Islet precursor cell (in vitro differentiated cells): Measurements from ENCODE around the gene MEIS2.
A peak's percentile ranks its signal among the peaks of the same experiment; 100 is the strongest.

Experiments
- DNase-seq: peaks from one replicate; pipeline ENCODE4 v3.0.0-alpha.2; 2018

MEIS2 gene

DNA sequence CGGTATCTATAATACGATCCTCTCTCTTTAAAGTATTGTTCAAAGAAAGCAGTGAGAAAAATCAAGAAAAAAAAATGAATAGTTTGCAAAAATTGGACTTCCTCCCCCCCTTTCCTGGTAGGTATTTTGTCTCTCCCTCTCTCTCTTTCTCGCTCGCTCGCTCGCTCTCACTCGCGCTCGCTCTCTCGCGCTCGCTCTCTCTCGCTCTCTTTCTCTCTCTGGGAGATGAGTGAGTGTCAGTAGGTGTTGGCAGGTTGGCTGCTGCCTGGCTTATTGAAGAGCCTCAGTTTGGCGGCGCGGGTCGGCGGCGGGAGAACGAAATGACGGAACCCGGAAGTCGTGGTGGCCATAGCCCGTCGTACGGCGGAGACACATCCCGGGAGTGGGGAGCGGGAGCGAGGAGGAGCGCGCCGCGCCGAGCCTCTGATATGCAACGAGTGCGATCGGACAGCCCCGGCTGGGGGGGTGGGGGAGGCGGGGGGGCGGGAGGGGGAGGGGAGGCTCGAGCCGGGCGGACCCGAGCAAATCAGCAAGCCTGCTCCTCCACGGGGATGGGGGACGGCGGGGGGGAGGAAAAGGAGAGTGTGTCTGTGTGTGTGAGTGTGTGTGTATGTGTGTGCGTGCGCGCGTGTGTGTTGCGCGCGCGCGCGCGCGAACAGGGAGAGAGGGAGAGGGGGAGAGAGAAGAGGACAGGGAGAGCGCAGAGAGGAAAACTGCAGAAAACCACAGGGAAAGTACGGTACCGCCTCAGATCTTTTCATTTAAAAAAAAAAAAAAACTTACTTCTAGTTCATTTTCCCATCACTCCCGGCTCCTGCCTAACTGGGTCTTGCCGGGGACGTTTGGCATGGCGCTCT, at the start of gene MEIS2:
TSS of gene MEIS2 (minus strand) at position 441 of the 857 bp plus-strand sequence. CDS start 1,083 bp downstream, outside the sequence.
- DNase-seq, result peak; percentile 94

- no peak for DNase-seq
Measured at GRCh38 chr15:37149146-37149545, 48.8 kb upstream of the MEIS2 start.

GRCh38 chr15:37148714-37149113, 48.4 kb upstream of the MEIS2 start:
- DNase-seq, result no peak

DNA sequence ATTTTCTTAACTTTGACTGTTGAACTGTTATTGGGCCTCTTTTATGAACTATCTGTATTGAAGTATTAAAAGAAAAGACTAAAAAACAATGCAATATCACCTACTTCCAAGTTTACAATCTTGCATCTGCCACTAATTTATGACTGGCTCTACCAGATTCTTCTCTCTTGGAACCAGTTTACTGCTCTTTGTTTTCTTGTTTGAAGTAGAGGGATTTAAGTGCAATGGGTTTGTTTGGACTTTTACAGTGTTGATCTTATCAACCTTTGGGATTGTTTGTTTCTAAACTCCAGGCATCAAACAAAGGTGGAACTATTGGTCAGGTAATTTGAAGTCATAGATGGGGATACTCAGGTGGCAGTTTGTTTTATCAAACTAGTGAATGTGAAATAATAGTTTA, 43.0 kb upstream of the MEIS2 start:
- DNase-seq, result no peak

DNA sequence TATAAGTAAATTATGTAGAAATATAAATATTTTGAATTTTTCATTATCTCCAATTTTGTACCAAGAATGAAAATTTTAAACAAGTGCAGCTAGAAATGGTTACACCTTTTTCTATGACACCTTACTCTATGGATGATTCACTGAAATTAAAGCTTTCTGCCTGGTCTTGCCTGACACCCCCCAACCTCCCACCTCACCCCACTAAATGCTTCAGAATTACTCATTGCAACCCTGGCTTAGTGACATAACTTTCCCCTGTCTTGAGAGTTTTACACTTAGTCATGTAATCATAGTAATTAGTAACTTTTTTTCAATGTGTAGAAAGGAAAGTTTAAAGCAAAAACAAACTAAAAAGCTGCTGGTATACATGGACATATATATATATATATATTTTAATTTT, 42.0 kb upstream of the MEIS2 start:
- no peak for DNase-seq

- no peak for DNase-seq
Measured at GRCh38 chr15:37140531-37141058, 40.2 kb upstream of the MEIS2 start.

DNA sequence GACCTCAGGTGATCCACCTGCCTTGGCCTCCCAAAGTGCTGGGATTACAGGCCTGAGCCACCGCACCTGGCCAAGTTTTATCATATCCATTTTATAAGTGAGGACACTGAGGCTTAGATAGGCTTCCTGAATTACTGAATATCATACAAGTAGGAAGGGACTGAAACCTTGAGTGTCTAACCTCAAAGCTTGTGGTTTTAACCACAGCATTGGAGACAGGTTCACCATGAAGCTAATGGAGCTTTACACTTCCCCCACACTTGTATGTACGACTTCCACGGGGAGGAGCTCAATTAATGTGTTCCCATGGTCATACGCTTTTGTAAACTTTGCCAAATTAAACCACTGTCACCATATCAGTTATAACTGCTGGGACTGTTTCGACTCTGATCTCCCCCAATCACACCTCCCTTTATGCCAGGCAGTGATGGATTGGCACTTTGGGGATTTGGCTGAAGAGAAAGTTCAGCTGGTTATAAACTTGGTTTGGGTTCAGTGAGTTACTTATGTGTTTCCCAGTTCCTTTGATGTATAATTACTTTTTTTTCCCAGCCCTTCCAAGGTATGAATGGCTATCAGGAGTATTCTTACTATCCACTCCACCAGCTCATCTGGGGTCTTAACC, 38.4 kb upstream of the MEIS2 start:
- DNase-seq, result no peak

- DNase-seq, result no peak
Measured at GRCh38 chr15:37137221-37137620, 36.9 kb upstream of the MEIS2 start.

GRCh38 chr15:37136666-37137065, 36.3 kb upstream of the MEIS2 start:
- no peak for DNase-seq

- DNase-seq, result peak; percentile 57
Measured at GRCh38 chr15:37135225-37135624, 34.9 kb upstream of the MEIS2 start.

DNA sequence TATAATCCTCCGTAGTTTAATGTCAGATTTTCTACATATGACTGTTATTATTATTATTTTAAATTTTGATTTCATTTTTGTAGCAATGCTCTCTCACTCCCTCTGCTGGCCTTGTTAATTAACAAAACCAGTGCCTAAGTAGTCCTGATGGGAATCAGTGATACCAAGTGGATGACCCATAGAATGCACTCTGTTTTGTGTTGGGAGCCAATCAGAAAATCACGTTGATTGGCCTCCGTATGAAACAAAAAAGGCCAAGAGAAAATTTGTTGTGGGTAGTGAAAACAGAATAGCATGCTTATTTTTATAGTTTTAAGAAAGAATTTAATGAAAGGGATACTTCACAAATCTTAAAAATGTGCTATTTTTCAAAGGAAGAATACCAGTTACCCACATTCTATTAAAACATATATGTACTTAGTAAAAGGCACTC, 34.4 kb upstream of the MEIS2 start:
- no peak for DNase-seq

DNA sequence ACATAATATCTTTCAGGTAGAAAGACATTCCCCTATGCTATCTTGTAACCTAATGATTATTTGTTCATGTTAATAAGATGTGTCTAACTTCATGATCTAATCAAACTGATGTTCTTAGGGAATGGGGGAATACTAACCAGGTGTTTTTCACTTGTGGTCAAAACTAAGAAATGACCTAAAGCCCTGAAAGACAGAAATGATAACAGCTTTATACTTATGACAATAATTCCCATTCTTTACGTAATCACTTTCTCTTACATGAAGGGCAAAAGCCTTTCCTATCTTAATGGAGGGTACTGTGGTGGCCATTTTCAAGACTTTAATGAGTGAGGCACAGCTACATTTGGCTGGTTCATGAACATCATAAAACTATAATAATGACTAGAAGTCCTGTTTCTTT, 33.9 kb upstream of the MEIS2 start:
- DNase-seq, result no peak

DNA sequence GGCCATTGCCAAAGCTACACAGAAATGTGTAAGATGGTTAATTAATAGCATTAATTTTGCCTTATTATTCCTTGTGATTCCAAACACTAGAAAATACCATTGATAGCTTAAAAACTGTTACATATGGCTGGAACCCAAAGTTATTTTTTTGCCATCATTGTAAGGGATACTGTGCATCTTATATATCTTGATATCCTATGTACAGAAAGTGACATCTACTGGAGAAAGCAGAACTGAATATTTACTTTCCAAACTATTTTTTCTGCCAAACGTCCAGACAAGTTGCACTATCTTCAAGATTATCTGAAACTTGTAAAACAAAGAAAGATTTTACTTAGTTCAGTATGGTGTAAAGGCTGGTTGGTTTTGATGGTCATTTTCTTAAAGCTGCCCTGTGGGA, 33.3 kb upstream of the MEIS2 start:
- no peak for DNase-seq

GRCh38 chr15:37132826-37133417, 32.6 kb upstream of the MEIS2 start:
- DNase-seq, result no peak

DNA sequence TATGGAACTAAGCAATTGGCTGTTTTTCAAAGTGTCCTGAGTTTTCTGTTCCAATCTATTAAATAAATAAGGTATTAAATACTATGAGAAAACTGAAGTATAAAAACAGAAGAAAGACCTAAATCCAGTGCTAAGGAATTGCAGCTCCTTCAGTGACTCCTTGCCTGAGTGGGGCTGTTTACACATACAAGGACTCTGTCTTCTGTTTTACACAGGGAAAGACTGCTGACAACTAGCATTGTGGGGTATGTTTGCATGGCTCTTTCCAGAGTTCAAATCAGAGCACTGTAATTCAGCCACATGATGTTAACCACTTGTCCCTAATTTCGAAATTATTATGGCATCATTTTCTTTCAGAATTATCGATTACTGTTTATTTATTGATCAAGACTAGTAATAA, 31.3 kb upstream of the MEIS2 start:
- no peak for DNase-seq

GRCh38 chr15:37130356-37130755, 30.0 kb upstream of the MEIS2 start:
- peak; percentile 87 for DNase-seq

- no peak for DNase-seq
Measured at GRCh38 chr15:37125143-37125542, 24.8 kb upstream of the MEIS2 start.

DNA sequence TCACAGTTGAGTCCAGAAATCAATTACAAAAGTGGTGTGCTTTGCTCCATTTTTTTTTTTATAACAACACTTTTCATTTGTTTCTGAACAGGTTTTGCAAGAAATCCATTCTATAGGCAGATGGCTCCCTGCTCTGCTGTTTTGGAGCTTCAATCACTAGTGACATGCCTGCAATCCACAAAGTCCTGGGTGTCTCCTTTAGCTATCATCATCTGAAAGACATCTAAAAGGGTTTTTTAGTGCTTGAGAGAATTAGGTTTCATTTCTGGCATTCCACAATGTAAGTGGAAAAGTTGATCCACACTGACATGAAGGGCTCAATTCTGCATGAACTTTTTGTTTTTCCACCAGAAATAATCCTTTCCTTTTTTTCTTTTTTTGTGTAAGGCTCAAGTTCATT, 24.0 kb upstream of the MEIS2 start:
- DNase-seq, result no peak

- no peak for DNase-seq
Measured at GRCh38 chr15:37122703-37123102, 22.4 kb upstream of the MEIS2 start.

GRCh38 chr15:37121492-37121891, 21.1 kb upstream of the MEIS2 start:
- DNase-seq, result no peak

- DNase-seq, result no peak
Measured at GRCh38 chr15:37117030-37117429, 16.7 kb upstream of the MEIS2 start.

GRCh38 chr15:37115538-37115937, 15.2 kb upstream of the MEIS2 start:
- no peak for DNase-seq

- DNase-seq, result no peak
Measured at GRCh38 chr15:37112971-37113670, 12.8 kb upstream of the MEIS2 start.
